T-helper 2 cell treated with Interferon-gamma antibody and Interleukin-4, amounts not matched to agents 5 μg/mL and 100 μg/mL, for 36 hours (primary cell): ENCODE measurements around the gene CRYL1.

Experiments
- DNase-seq: peaks from one replicate; pipeline ENCODE4 v3.0.0; 2021; ENCODE audit warnings: low spot score
- H3K27ac Mint-ChIP-seq: one replicate; pipeline ENCODE4 v1.8.0; 2021; ENCODE audit warnings: mild to moderate bottlenecking, mixed read lengths
- H3K27me3 Mint-ChIP-seq: one replicate; pipeline ENCODE4 v1.8.0; 2021; ENCODE audit warnings: low read depth, mixed read lengths
- H3K36me3 Mint-ChIP-seq: one replicate; pipeline ENCODE4 v1.8.0; 2021; ENCODE audit warnings: low read depth, mixed read lengths
- H3K4me1 Mint-ChIP-seq: one replicate; pipeline ENCODE4 v1.8.0; 2021; ENCODE audit warnings: low read depth, mixed read lengths
- H3K4me3 Mint-ChIP-seq: one replicate; pipeline ENCODE4 v1.8.0; 2022; ENCODE audit warnings: mild to moderate bottlenecking, moderate library complexity, mixed read lengths
- H3K9me3 Mint-ChIP-seq: one replicate; pipeline ENCODE4 v1.8.0; 2021; ENCODE audit warnings: mixed read lengths

The CRYL1 gene

DNA sequence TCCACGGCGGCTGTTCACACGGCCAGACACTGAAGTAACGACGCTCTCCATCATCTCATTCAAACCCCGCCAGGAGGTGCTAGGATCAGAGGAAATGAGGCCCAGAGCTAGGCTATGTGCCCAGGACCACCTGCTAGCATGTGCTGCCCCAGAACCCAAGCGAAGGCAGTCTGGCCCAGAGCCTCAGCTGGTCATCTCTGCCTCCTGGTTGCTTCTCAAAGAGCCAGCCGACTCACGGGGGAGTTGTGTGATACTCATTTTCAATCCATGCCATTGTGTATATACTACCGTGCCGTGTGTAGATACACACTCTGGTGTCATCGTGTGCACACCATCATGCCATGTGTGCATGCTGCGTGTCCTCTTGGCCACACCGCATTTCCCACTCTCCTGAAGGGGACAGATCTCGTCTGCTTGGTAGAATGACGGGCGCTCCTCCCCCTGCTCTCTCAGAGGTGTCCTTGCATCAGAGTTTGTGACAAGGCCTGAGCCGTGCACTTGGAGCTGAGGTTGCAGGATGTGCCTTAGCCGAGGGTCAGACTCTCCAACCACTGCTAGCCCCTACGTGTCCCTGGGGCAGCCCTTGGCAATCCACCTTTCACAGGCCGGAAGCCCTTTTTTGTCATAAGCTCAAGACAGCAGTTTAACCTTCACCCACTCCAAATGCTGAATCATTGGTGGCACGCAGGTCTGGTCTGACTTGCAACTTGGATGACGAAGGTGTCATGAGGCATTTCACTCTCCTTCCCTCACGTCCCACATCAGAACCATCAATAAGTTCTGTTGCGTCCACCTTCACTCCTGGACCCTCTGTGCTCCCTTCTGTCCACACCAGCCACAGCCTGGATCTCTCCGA lies 130.4 kb downstream of the CRYL1 start:
- DNase-seq = no peak
- H3K4me3 Mint-ChIP-seq = no peak overlapping the region
- peaks cover 3% of the 10 kb centered on the region for H3K27me3 Mint-ChIP-seq
- peaks cover 4% of the 10 kb centered on the region for H3K9me3 Mint-ChIP-seq
- H3K36me3 Mint-ChIP-seq = no peaks in the 10 kb centered on the region
- no peak overlapping the region for H3K27ac Mint-ChIP-seq
- H3K4me1 Mint-ChIP-seq = peaks cover 7% of the 10 kb centered on the region

DNA sequence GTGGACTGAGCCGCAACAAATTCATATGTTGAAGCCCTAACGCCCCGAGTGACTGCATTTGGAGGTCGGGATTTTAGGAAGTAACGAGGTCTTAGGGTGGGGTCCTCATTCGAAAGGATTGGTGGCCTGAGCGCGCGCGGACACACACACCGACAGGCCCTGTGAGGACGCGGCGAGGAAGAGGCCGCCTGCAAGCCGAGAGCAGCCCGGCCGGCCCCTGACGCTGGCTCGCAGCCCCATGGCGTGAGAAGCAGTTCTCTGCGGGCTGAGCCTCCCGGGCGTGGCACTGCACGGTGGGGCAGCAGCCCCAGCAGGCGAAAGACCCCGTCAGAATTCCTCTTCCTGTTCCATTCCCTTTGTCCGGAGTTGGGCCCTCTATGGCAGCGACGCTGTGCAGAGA lies 131.2 kb downstream of the CRYL1 start:
- DNase-seq = no peak
- peaks cover 4% of the 10 kb centered on the region for H3K9me3 Mint-ChIP-seq
- H3K36me3 Mint-ChIP-seq = no peaks in the 10 kb centered on the region
- H3K27ac Mint-ChIP-seq = no peak overlapping the region
- no peaks in the 10 kb centered on the region for H3K27me3 Mint-ChIP-seq
- no peak overlapping the region for H3K4me3 Mint-ChIP-seq
- peaks cover 1% of the 10 kb centered on the region for H3K4me1 Mint-ChIP-seq

DNA sequence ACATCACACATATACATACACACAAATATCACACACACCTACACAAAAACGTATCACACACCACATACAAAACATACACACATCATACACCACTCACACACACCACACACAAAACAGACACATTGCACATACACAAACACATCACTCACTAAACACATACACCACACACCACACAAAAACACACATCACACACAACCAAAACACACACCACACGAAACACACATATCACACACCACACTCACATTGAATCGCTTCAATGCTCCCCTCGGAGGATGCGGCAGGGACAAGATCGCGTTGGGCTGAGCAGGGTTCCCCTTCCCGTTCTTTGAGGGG lies 131.5 kb downstream of the CRYL1 start:
- H3K4me1 Mint-ChIP-seq = peaks cover 1% of the 10 kb centered on the region
- H3K4me3 Mint-ChIP-seq = no peak overlapping the region
- peaks cover 4% of the 10 kb centered on the region for H3K9me3 Mint-ChIP-seq
- no peak for DNase-seq
- H3K27me3 Mint-ChIP-seq = no peaks in the 10 kb centered on the region
- no peaks in the 10 kb centered on the region for H3K36me3 Mint-ChIP-seq
- H3K27ac Mint-ChIP-seq = no peak overlapping the region

DNA sequence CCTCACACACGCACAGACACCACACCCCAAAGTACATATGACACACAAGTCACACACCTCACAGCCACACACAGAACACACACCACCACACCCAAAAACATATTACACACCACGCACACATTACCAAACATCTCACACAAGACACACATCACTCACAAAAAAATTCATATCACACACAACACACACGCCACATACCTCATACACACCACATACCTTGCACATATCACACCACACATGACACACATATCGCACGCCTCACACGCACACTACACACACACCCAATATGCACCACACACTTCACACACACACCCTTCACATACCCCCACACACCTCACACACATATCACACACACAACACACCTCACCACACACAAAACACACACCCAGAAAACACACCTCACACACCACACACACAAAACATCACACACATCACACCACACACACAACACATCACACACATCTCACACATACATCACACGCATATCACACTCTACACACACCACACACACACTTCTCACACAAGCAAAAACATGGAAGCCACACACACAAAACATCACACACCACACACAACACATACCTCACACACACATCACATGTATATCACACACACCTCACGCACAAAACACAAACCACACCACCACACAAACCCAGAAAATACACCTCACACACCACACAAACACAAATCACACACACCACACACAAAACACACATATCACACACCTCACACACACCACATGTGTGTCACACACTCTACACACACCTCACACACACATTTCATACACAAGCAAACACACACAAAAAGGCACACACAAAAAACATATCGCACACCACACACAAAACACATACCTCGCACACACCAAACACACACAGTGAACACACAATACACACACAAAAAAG lies 132.1 kb downstream of the CRYL1 start:
- no peaks in the 10 kb centered on the region for H3K36me3 Mint-ChIP-seq
- H3K9me3 Mint-ChIP-seq = peaks cover 4% of the 10 kb centered on the region
- no peak for DNase-seq
- H3K4me3 Mint-ChIP-seq = no peak overlapping the region
- no peak overlapping the region for H3K27ac Mint-ChIP-seq
- H3K27me3 Mint-ChIP-seq = no peaks in the 10 kb centered on the region
- peaks cover 2% of the 10 kb centered on the region for H3K4me1 Mint-ChIP-seq

DNA sequence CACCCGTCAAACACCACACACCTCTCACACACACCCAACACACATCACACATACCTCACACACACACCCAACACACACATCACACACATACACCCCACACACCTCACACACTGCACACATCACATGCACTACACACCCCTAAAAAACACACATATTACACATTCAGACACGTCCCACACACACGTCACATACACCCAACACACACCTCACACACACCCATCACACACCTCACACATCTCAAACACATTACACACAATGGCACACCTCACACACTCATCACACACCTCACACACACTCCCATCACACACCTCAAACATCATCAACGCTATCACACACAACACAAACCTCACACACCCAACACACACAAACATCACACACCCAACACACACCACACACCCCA lies 133.1 kb downstream of the CRYL1 start:
- H3K9me3 Mint-ChIP-seq = peaks cover 4% of the 10 kb centered on the region
- no peak overlapping the region for H3K4me3 Mint-ChIP-seq

DNA sequence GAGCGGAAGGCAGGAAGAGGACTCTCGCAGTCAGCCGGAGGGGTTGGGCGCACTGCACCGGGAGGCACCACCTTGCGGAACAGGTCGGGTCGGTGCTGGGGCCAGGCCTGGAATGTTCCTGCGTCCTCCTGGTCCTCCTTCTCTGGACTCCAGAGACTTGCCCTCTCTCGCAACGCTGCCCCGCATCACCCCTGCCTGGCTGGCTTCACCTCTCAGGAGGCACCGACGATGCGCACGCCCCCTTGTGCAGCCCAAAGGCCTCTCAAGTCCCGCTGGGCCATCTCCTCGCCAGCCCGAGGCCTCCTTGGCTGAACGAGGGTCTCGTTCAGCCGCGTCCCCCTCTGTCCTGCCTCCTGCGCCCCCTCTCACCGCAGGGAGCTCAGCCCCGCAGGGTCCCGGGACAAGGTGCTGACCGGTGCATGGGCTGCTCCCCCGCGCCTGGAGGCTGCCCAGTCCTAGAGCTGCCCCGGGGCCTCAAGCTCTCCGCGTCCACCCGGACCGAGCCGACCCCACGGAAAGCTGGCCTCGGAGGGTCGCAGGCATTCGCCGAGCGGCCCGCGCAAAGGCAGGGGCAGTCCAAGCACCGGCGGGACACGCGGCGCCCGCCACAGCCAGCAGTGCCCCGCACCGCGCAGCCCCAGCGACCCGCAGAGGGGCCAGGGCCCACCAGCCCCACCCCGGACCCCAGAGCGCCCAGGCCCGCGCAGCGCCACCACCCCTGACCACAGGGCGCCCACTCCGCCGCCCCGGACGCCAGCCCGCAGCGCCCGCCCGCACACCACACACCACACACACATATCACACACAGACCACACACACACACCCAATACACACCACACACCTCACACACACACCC lies 133.8 kb downstream of the CRYL1 start:
- DNase-seq = no peak
- Mint-ChIP-seq H3K4me1 (peaks cover 13% of the 10 kb centered on the region), H3K4me3 (no peak overlapping the region), H3K9me3 (peaks cover 4% of the 10 kb centered on the region), H3K27ac (no peak overlapping the region), H3K36me3 (no peaks in the 10 kb centered on the region), H3K27me3 (no peaks in the 10 kb centered on the region)

More for the DNA sequence above, 133.1 kb downstream of the CRYL1 start:
- Mint-ChIP-seq H3K4me1 (peaks cover 8% of the 10 kb centered on the region), H3K36me3 (no peaks in the 10 kb centered on the region), H3K27ac (no peak overlapping the region), H3K27me3 (no peaks in the 10 kb centered on the region)
- no peak for DNase-seq

DNA sequence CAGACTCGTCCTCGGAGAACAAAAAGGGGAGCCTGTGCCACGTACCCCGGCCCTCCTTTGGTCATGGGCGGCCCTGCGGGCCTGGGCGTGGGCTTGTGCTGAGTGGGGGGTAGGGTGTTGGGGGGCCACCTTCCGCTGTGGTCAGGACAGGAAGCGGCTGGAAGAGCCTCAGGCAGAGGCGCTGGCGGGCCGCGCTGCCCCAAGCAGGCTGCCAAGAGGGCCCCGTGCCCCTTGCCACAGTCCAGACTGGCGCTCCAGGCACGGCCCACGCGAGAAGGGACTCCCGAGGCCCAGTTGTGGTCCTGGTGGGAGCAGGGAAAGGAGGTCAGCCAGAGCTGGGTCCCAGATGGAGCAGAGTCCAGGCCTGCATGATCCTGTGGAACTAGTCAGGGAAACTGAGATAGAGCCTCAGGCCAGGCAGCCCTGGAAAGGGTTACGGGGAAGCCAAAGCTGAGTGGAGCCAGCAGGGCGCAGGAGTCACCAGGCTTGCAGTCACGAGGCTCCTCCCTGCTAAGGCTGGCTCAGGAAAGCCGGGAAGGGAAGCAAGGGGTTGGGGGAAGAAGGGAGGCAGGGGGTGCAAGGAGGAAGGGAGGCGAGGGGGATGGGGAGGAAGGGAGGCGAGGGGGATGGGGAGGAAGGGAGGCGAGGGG lies 135.0 kb downstream of the CRYL1 start:
- no peak for DNase-seq
- H3K27me3 Mint-ChIP-seq = no peaks in the 10 kb centered on the region
- no peaks in the 10 kb centered on the region for H3K36me3 Mint-ChIP-seq
- no peak overlapping the region for H3K4me3 Mint-ChIP-seq
- peaks cover 12% of the 10 kb centered on the region for H3K4me1 Mint-ChIP-seq
- peak overlapping the region; percentile 7 for H3K27ac Mint-ChIP-seq
- H3K9me3 Mint-ChIP-seq = no peaks in the 10 kb centered on the region

DNA sequence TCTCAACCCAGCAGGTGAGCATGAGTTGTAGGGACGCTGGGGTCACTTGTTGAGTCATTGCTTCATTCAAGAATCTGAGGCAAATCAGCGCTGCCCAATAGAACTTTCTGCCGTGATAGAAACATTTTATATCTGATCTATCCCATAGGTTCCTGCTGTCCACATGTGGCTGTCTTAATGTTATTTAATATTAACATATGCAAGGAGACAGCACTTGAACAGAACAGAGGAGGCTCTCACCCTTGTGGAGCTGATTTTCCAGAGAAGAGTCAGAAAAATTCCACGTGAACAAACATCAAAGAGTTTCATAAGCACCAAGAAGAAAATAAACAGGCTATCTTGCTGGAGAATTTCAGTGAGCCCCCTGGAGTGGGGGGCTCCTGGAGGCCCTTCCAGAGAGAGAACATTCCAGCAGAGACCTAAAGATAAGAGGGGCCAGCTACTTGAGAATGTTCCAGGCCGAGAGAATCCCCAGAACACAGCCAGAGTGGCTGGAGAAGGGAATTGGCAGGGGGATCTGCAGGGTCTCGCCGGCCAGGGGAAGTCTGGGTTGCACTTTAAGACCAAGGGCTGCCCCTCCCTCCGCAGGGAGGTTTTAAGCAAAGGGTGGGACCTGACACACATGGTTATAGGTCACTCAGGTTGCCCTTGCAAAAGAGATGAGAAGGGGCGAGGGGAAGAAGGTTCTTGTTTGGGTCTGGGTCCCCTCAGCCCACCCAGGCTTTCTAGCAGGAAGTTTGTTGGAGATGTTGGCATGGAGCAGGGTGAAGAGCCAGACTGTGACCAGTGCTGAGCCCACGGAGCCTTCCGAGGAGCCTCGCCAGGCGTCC lies 135.7 kb downstream of the CRYL1 start:
- H3K4me3 Mint-ChIP-seq = no peak overlapping the region
- H3K27me3 Mint-ChIP-seq = no peaks in the 10 kb centered on the region
- H3K4me1 Mint-ChIP-seq = peaks cover 12% of the 10 kb centered on the region
- no peaks in the 10 kb centered on the region for H3K36me3 Mint-ChIP-seq
- DNase-seq = no peak
- no peaks in the 10 kb centered on the region for H3K9me3 Mint-ChIP-seq
- no peak overlapping the region for H3K27ac Mint-ChIP-seq

DNA sequence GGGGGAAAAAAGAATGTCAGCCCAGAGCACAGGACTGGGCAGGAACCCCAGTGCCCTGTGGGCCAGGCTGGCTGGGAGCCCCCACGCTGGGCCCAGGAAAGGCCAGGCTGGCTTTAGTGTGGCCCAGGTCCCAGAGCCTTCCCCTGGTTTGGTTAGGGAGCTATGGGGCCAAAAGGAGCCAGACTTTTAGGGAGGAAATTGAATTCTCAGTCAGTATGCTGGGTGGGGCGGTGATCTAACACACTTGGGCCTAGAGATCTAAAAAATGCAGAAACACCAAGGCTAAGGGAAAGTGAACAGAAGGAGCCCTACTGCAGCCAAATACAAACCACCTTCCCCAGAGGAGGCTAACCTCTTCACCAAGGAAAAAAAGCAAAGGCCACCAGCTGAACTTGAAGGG lies 137.5 kb downstream of the CRYL1 start:
- peak overlapping the region; percentile 8 for H3K4me3 Mint-ChIP-seq
- H3K36me3 Mint-ChIP-seq = no peaks in the 10 kb centered on the region
- H3K4me1 Mint-ChIP-seq = peaks cover 12% of the 10 kb centered on the region
- peaks cover 6% of the 10 kb centered on the region for H3K27me3 Mint-ChIP-seq
- no peaks in the 10 kb centered on the region for H3K9me3 Mint-ChIP-seq
- peak overlapping the region; percentile 7 for H3K27ac Mint-ChIP-seq
- no peak for DNase-seq

DNA sequence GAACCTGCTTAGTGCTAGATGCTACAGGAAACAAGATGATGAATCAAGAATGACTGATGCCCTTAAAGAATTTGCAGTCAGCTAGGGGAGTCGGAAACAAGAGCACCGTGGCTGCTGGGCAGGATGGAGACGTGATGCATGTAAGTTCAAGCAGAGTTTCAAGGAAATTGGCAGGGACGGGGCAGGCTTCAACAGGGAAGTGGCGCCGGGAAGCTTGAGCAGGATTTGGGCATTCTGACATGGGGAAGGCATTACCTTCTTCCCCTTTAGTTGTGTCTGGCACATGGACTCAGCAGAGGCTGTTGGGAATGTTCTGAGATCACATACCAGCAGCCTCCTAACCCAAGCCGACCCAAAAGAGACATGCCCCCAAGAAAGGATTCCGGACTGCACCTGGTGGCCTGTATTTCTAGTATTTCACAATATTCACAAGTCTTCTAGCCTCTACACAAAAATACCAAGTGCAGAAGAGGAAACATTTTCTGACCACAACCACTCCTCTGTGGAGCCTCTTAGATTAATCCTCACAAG lies 138.2 kb downstream of the CRYL1 start:
- Mint-ChIP-seq H3K36me3 (no peaks in the 10 kb centered on the region), H3K27ac (peak overlapping the region; percentile 56), H3K4me1 (peaks cover 12% of the 10 kb centered on the region), H3K4me3 (peak overlapping the region; percentile 8), H3K27me3 (peaks cover 6% of the 10 kb centered on the region), H3K9me3 (no peaks in the 10 kb centered on the region)
- no peak for DNase-seq

DNA sequence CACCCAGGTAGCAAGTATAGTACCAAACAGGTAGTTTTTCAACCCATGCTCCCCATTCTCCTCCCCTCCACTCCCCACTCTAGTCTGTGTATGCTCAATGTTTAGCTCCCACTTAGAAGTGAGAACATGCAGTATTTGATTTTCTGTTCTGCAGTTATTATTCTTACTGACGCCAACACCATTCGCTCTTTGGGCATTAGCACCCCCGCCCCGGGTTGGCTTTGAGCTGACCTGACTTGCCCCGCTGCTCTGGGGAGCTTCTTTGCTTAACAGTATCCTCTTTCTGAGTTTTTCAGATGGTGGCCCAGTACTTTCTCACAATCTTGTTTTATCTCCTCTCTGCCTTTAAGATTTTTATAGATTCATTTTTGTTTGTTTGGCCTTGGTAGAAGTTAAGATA lies 138.7 kb downstream of the CRYL1 start:
- Mint-ChIP-seq H3K27ac (no peak overlapping the region), H3K27me3 (peaks cover 6% of the 10 kb centered on the region), H3K9me3 (no peaks in the 10 kb centered on the region), H3K36me3 (no peaks in the 10 kb centered on the region), H3K4me1 (peaks cover 12% of the 10 kb centered on the region), H3K4me3 (no peak overlapping the region)
- DNase-seq = no peak

DNA sequence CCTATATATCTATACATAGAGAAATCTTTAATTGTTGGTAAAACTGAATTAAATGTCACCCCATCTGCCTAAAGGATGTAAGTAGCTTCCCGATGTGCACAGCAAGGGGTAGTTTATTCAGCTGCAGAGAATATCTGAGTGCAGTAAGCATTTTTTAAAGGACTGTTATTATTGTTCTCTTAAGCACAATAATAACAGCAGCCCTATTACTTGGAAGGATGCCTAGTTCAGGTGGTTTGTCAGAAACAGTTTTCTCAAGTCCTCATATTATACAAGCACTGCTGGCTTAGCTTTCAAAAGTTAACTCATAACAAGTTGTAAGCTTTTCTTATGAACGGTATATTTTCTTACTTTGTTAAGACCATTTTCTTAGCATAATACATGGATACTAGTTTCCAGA lies 142.6 kb downstream of the CRYL1 start:
- peaks cover 10% of the 10 kb centered on the region for H3K4me1 Mint-ChIP-seq
- no peak overlapping the region for H3K4me3 Mint-ChIP-seq
- DNase-seq = no peak

More for the DNA sequence above, 142.6 kb downstream of the CRYL1 start:
- Mint-ChIP-seq H3K9me3 (no peaks in the 10 kb centered on the region), H3K27ac (no peak overlapping the region), H3K27me3 (peaks cover 6% of the 10 kb centered on the region), H3K36me3 (no peaks in the 10 kb centered on the region)
